Peyer's patch (tissue), 4 donors: ENCODE results near the gene ISOC2. TPM values are rescaled to one million over a fixed set of nuclear protein-coding genes. Genes with fewer than 3 reads are reported as not detected.

Experiments
- DNase-seq, 3 donors: peaks; one replicate each; pipeline ENCODE4 v3.0.0-alpha.2; 2017 to 2019
- H3K27ac ChIP-seq, 4 donors: fragments of 200-600 bp; sonication (generic); one replicate each; pipeline ENCODE4 v1.5.1; 2016 to 2019
- H3K27me3 ChIP-seq, 2 donors: fragments of 200-600 bp; sonication (generic); one replicate each; pipeline ENCODE4 v1.5.1; 2019
- H3K36me3 ChIP-seq, 3 donors: fragments of 200-600 bp; sonication (generic); one replicate each; pipeline ENCODE4 v1.5.1; 2016 to 2019
- H3K4me1 ChIP-seq, 4 donors: fragments of 200-600 bp; sonication (generic); one replicate each; pipeline ENCODE4 v1.5.1; 2016 to 2019
- H3K4me3 ChIP-seq, 4 donors: fragments of 200-600 bp; sonication (generic); 1 replicate in 3 of 4; 2 replicates in 1 of 4; pipeline ENCODE4 v1.5.1; 2016 to 2019; ENCODE audit warnings: mild to moderate bottlenecking in 1 of 4
- H3K9me3 ChIP-seq, 4 donors: fragments of 200-600 bp; sonication (generic); one replicate each; pipeline ENCODE4 v1.5.1; 2016 to 2019; ENCODE audit warnings: mild to moderate bottlenecking in 1 of 4
- CTCF ChIP-seq, 6 experiments: fragments of 450-650 bp in 4 of 6; fragments of 200-600 bp in 2 of 6; sonication (generic) in 1 of 6; IDR thresholded peaks; one replicate each; pipeline ENCODE4 v1.5.1; 2017 to 2019; ENCODE audit warnings: antibody characterized with exemption in 6 of 6, mild to moderate bottlenecking in 3 of 6, moderate library complexity in 1 of 6
- POLR2A ChIP-seq, 2 donors: fragments of 450-650 bp; IDR thresholded peaks; one replicate each; pipeline ENCODE4 v1.5.1; 2017; ENCODE audit warnings: antibody characterized with exemption in 2 of 2, mild to moderate bottlenecking in 2 of 2, moderate library complexity in 2 of 2
- total RNA-seq, 4 donors: library from RNA; depleted of rRNA; stranded (reverse); fragments of >200 nt; gene quantifications; one replicate each; pipeline ENCODE4 v1.1.0, GENCODE V29; 2016

Gene ISOC2
- total RNA-seq, 4 donors from 2014 or later, result 28.1 to 102 (median 60.0) TPM

GRCh38 chr19:55495646-55496349 lies 34.4 kb upstream of the ISOC2 start:
- DNase-seq, result no peak
- no peaks in the 10 kb centered on the region for H3K9me3 ChIP-seq
- no peaks in the 10 kb centered on the region for H3K27me3 ChIP-seq
- TF ChIP-seq CTCF (IDR thresholded peaks at IDR 0.05), result no peak
- no peak for TF ChIP-seq POLR2A (IDR thresholded peaks at IDR 0.05)
- no peaks in the 10 kb centered on the region for H3K36me3 ChIP-seq
- H3K4me1 ChIP-seq, result no peaks in the 10 kb centered on the region
- no peak overlapping the region for H3K27ac ChIP-seq
- no peak overlapping the region for H3K4me3 ChIP-seq

- Histone ChIP-seq H3K27me3 (no peaks in the 10 kb centered on the region), H3K36me3 (no peaks in the 10 kb centered on the region), H3K27ac (peak overlapping the region; percentile 33 to 57 (median 42)), H3K4me1 (no peaks in the 10 kb centered on the region), H3K4me3 (peak overlapping the region in 2 of 4 donors; percentile 2 to 17), H3K9me3 (no peaks in the 10 kb centered on the region)
- no peak for DNase-seq
- TF ChIP-seq CTCF (IDR thresholded peaks at IDR 0.05) (no peak), POLR2A (IDR thresholded peaks at IDR 0.05) (no peak)
Observed at GRCh38 chr19:55494172-55494761, 32.8 kb upstream of the ISOC2 start.

- no peak for DNase-seq
- peak overlapping the region; percentile 33 to 57 (median 45) for H3K27ac ChIP-seq
- H3K4me3 ChIP-seq, result no peak overlapping the region
- H3K27me3 ChIP-seq, result no peaks in the 10 kb centered on the region
- no peaks in the 10 kb centered on the region for H3K4me1 ChIP-seq
- H3K36me3 ChIP-seq, result no peaks in the 10 kb centered on the region
- TF ChIP-seq POLR2A (IDR thresholded peaks at IDR 0.05), result no peak
- TF ChIP-seq CTCF (IDR thresholded peaks at IDR 0.05), result no peak
- H3K9me3 ChIP-seq, result no peaks in the 10 kb centered on the region
Observed at GRCh38 chr19:55493645-55494171, 32.3 kb upstream of the ISOC2 start.

- Histone ChIP-seq H3K27ac (peak overlapping the region in 3 of 4 donors; percentile 33 to 57 (median 42)), H3K4me1 (no peaks in the 10 kb centered on the region), H3K9me3 (no peaks in the 10 kb centered on the region), H3K27me3 (no peaks in the 10 kb centered on the region), H3K36me3 (no peaks in the 10 kb centered on the region), H3K4me3 (no peak overlapping the region)
- no peak for TF ChIP-seq CTCF (IDR thresholded peaks at IDR 0.05)
- no peak for TF ChIP-seq POLR2A (IDR thresholded peaks at IDR 0.05)
- DNase-seq, result no peak
Observed at GRCh38 chr19:55493052-55493644, 31.7 kb upstream of the ISOC2 start.

GRCh38 chr19:55492362-55492944 lies 31.0 kb upstream of the ISOC2 start:
- no peak for TF ChIP-seq CTCF (IDR thresholded peaks at IDR 0.05)
- no peak for TF ChIP-seq POLR2A (IDR thresholded peaks at IDR 0.05)
- Histone ChIP-seq H3K9me3 (no peaks in the 10 kb centered on the region), H3K36me3 (no peaks in the 10 kb centered on the region), H3K4me1 (peaks cover 0 to 6% (median 0%) of the 10 kb centered on the region in 4 donors), H3K4me3 (no peak overlapping the region), H3K27ac (no peak overlapping the region), H3K27me3 (no peaks in the 10 kb centered on the region)
- no peak for DNase-seq
